NT2/D1 (cell line): Measurements from ENCODE around the gene HPS3.

Experiments
- YY1 ChIP-seq: IDR thresholded peaks from 2 replicates; pipeline ENCODE4 v1.6.1; 2011; ENCODE audit not compliant: insufficient read length, insufficient read depth
- ZNF274 ChIP-seq: IDR thresholded peaks from 2 replicates; pipeline ENCODE4 v1.6.1; 2011; ENCODE audit warnings: mild to moderate bottlenecking, low read depth, low read length

DNA sequence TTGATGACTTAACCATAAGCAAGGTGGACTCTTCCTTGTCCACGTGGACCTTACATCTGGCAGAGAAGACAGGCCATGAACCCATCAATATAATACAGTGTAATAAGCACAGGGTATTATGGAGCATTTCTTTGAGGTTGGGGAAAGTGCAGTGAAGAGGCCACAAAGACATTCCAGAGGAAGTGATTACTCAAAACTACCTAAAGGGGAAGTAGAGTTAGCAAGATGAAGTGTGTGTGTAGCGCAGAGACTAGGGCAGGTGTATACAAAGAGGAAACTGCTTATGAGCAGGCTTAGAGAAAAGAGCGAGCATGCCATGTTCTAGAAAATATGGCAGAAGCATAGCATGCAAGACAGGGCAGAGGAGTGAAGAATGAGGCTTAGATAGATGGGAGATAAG lies 74.3 kb downstream of the HPS3 start:
- TF ChIP-seq ZNF274 (no peak), YY1 (no peak)
